DOHH2 (cell line): ENCODE results near the gene DCTD.

ENCODE experiments used
- H3F3A ChIP-seq: fragments of 200-600 bp; sonication (generic), shearing (Covaris generic); 2 replicates; pipeline ENCODE4 v1.6.0; 2016; ENCODE audit warnings: antibody characterized with exemption, mild to moderate bottlenecking; ENCODE audit not compliant: control insufficient read depth, insufficient read depth
- H3K27ac ChIP-seq: fragments of 200-600 bp; sonication (generic); 2 replicates; pipeline ENCODE4 v1.5.1; 2014; ENCODE audit warnings: low read depth, mild to moderate bottlenecking, low read length, moderate library complexity
- H3K27me3 ChIP-seq: fragments of 200-600 bp; sonication (generic); 2 replicates; pipeline ENCODE4 v1.6.1; 2014; ENCODE audit warnings: mild to moderate bottlenecking, low read length, mixed read lengths; ENCODE audit not compliant: control insufficient read depth
- H3K36me3 ChIP-seq: fragments of 200-600 bp; sonication (generic); 2 replicates; pipeline ENCODE4 v1.6.1; 2014; ENCODE audit warnings: mild to moderate bottlenecking, low read length, moderate library complexity, mixed read lengths; ENCODE audit not compliant: control insufficient read depth
- H3K4me1 ChIP-seq: fragments of 200-600 bp; sonication (generic); 2 replicates; pipeline ENCODE4 v1.6.1; 2014; ENCODE audit warnings: mild to moderate bottlenecking, low read length, mixed read lengths; ENCODE audit not compliant: control insufficient read depth
- H3K4me2 ChIP-seq: fragments of 200-600 bp; sonication (generic); 2 replicates; pipeline ENCODE4 v1.6.0; 2014; ENCODE audit warnings: mild to moderate bottlenecking, low read length, moderate library complexity
- H3K4me3 ChIP-seq: fragments of 200-600 bp; sonication (generic); 2 replicates; pipeline ENCODE4 v1.5.1; 2014; ENCODE audit warnings: mild to moderate bottlenecking, low read length, mixed read lengths
- H3K79me2 ChIP-seq: fragments of 200-600 bp; sonication (generic); 2 replicates; pipeline ENCODE4 v1.6.1; 2014; ENCODE audit warnings: mild to moderate bottlenecking, low read length, mixed read lengths; ENCODE audit not compliant: control insufficient read depth
- H3K9me2 ChIP-seq: fragments of 200-600 bp; sonication (generic); replicated peaks from 2 replicates; pipeline ENCODE4 v1.6.1; 2014; ENCODE audit warnings: mild to moderate bottlenecking, low read length, mixed read lengths; ENCODE audit not compliant: control insufficient read depth
- H3K9me3 ChIP-seq: fragments of 200-600 bp; sonication (generic); 2 replicates; pipeline ENCODE4 v1.6.1; 2014; ENCODE audit warnings: antibody characterized with exemption, low read length, mixed read lengths; ENCODE audit not compliant: control insufficient read depth, insufficient read depth
- H4K20me1 ChIP-seq: fragments of 200-600 bp; sonication (generic); 2 replicates; pipeline ENCODE4 v1.6.0; 2014; ENCODE audit warnings: low read depth, mild to moderate bottlenecking, antibody characterized with exemption, low read length, moderate library complexity; ENCODE audit not compliant: control insufficient read depth, insufficient read depth
- CTCF ChIP-seq: fragments of 200-600 bp; sonication (generic); IDR thresholded peaks from one replicate; pipeline ENCODE4 v1.5.1; 2014; ENCODE audit warnings: antibody characterized with exemption, mild to moderate bottlenecking, low read depth, low read length; ENCODE audit not compliant: poor library complexity, severe bottlenecking
- EZH2phosphoT487 ChIP-seq: fragments of 200-600 bp; sonication (generic); IDR thresholded peaks from 2 replicates; pipeline ENCODE4 v1.6.1; 2017; ENCODE audit warnings: borderline replicate concordance, mild to moderate bottlenecking, antibody characterized with exemption, low read length, moderate library complexity, mixed read lengths

DCTD gene

GRCh38 chr4:182862141-182862875, 54.9 kb downstream of the DCTD start:
- no peaks in the 10 kb centered on the region for H3K4me1 ChIP-seq
- H3K79me2 ChIP-seq = no peaks in the 10 kb centered on the region
- H3K4me3 ChIP-seq = no peak overlapping the region
- no peaks in the 10 kb centered on the region for H4K20me1 ChIP-seq
- TF ChIP-seq CTCF (no peak), EZH2phosphoT487 (no peak)
- H3K36me3 ChIP-seq = no peaks in the 10 kb centered on the region
- H3K27me3 ChIP-seq = peaks cover 5% of the 10 kb centered on the region; the same call in 1 of the 2 replicates
- H3F3A ChIP-seq = no peaks in the 10 kb centered on the region
- no peak overlapping the region for H3K4me2 ChIP-seq
- H3K9me2 ChIP-seq = no peaks in the 10 kb centered on the region
- H3K27ac ChIP-seq = no peak overlapping the region
- no peaks in the 10 kb centered on the region for H3K9me3 ChIP-seq

GRCh38 chr4:182861346-182861745, 55.8 kb downstream of the DCTD start:
- Histone ChIP-seq H3K27ac (no peak overlapping the region), H4K20me1 (no peaks in the 10 kb centered on the region)
- TF ChIP-seq EZH2phosphoT487 = no peak
- TF ChIP-seq CTCF = no peak

GRCh38 chr4:182859730-182860129, 57.5 kb downstream of the DCTD start:
- Histone ChIP-seq H3F3A (no peaks in the 10 kb centered on the region), H3K9me2 (no peaks in the 10 kb centered on the region), H3K27ac (no peak overlapping the region), H3K9me3 (no peaks in the 10 kb centered on the region), H3K27me3 (no peaks in the 10 kb centered on the region), H3K4me3 (no peak overlapping the region), H3K36me3 (no peaks in the 10 kb centered on the region), H3K79me2 (no peaks in the 10 kb centered on the region), H4K20me1 (no peaks in the 10 kb centered on the region), H3K4me1 (no peaks in the 10 kb centered on the region), H3K4me2 (no peak overlapping the region)
- no peak for TF ChIP-seq EZH2phosphoT487
- no peak for TF ChIP-seq CTCF

More at GRCh38 chr4:182861346-182861745, 55.8 kb downstream of the DCTD start:
- H3K79me2 ChIP-seq = no peaks in the 10 kb centered on the region
- no peak overlapping the region for H3K4me2 ChIP-seq
- H3K4me1 ChIP-seq = no peaks in the 10 kb centered on the region
- no peaks in the 10 kb centered on the region for H3F3A ChIP-seq
- no peaks in the 10 kb centered on the region for H3K9me2 ChIP-seq
- no peak overlapping the region for H3K4me3 ChIP-seq
- H3K9me3 ChIP-seq = no peaks in the 10 kb centered on the region
- H3K27me3 ChIP-seq = no peaks in the 10 kb centered on the region
- no peaks in the 10 kb centered on the region for H3K36me3 ChIP-seq
